Ovary (tissue), 3 donors: ENCODE results near the gene RPL19.

Experiments used
- EP300 ChIP-seq: sonication (generic); formaldehyde crosslinking; IDR thresholded peaks from one replicate; pipeline ENCODE4 v1.6.1; 2017; ENCODE audit warnings: antibody characterized with exemption
- POLR2A ChIP-seq: fragments of 450-650 bp; IDR thresholded peaks from one replicate; pipeline ENCODE4 v1.6.1; 2017; ENCODE audit warnings: antibody characterized with exemption, mild to moderate bottlenecking, moderate library complexity
- TF ChIP-seq, protein P1 (sequence below), 3 donors: fragments of 450-650 bp in 2 of 3; fragments of 200-600 bp in 1 of 3; IDR thresholded peaks; one replicate each; pipeline versions ENCODE4 v1.5.1 to v1.8.0; 2016 to 2022; ENCODE audit warnings: antibody characterized with exemption in 3 of 3, mild to moderate bottlenecking in 1 of 3
- donor health status: DM: no; HTN: no; CAD: no.

DNA sequence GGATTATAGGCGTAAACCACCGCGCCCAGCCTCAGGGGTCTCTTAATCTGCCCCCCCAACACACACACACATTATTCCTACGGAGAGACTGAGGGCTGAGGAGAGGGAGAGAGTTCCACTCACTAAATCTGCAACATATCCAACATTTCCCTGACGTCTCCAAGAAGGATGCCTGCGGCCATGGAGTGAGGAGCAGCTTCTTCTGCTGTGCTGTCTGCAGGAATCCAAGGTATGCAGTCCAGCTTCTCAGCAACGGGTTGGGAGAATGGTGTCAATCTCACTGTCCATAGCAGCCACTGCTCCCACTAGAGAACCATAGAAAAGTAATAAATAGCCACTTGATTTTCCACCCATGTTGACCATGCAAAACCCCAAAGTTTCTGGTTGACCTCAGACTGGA is 43.6 kb upstream of the RPL19 start:
- TF ChIP-seq, protein P1, sequence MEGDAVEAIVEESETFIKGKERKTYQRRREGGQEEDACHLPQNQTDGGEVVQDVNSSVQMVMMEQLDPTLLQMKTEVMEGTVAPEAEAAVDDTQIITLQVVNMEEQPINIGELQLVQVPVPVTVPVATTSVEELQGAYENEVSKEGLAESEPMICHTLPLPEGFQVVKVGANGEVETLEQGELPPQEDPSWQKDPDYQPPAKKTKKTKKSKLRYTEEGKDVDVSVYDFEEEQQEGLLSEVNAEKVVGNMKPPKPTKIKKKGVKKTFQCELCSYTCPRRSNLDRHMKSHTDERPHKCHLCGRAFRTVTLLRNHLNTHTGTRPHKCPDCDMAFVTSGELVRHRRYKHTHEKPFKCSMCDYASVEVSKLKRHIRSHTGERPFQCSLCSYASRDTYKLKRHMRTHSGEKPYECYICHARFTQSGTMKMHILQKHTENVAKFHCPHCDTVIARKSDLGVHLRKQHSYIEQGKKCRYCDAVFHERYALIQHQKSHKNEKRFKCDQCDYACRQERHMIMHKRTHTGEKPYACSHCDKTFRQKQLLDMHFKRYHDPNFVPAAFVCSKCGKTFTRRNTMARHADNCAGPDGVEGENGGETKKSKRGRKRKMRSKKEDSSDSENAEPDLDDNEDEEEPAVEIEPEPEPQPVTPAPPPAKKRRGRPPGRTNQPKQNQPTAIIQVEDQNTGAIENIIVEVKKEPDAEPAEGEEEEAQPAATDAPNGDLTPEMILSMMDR (IDR thresholded peaks at IDR 0.05), result no peak
- no peak for TF ChIP-seq POLR2A
- no peak for TF ChIP-seq EP300
